GM12874 (cell line): ENCODE results near the gene TSC22D4.

ENCODE experiments used
- CTCF ChIP-seq: IDR thresholded peaks from 2 replicates; pipeline ENCODE4 v1.5.1; 2011; ENCODE audit warnings: low read depth, mild to moderate bottlenecking, control low read depth, low read length, moderate library complexity; ENCODE audit not compliant: insufficient read depth

The TSC22D4 gene

GRCh38 chr7:100427762-100428198, 51.2 kb downstream of the TSC22D4 start:
- no peak for TF ChIP-seq CTCF

- no peak for TF ChIP-seq CTCF
Observed at GRCh38 chr7:100426516-100426915, 52.5 kb downstream of the TSC22D4 start.

- no peak for TF ChIP-seq CTCF
Observed at GRCh38 chr7:100425347-100425746, 53.7 kb downstream of the TSC22D4 start.

GRCh38 chr7:100423315-100423714, 55.7 kb downstream of the TSC22D4 start:
- TF ChIP-seq CTCF: no peak

- no peak for TF ChIP-seq CTCF
Observed at GRCh38 chr7:100419660-100420226, 59.3 kb downstream of the TSC22D4 start.

- TF ChIP-seq CTCF: no peak
Observed at GRCh38 chr7:100418930-100419659, 59.9 kb downstream of the TSC22D4 start.
